H1 (cell line): ENCODE measurements around the gene CXXC5. TPM values are rescaled to one million over a fixed set of nuclear protein-coding genes. Genes with fewer than 3 reads are reported as not detected.

Source experiments
- CTCF ChIA-PET: fragments of 300-600 bp; sonication (Branson Sonifier 250); formaldehyde crosslinking; loops from one replicate; lab custom pipeline; 2021; ENCODE audit not compliant: partially characterized antibody; lab: Charles Lee
- POLR2A ChIA-PET: fragments of 300-600 bp; sonication (Branson Sonifier 250); formaldehyde crosslinking; loops from one replicate; lab custom pipeline; 2021; ENCODE audit warnings: inconsistent platforms; ENCODE audit not compliant: partially characterized antibody; lab: Charles Lee
- DNase-seq, 2 experiments: peaks; one replicate each; pipeline versions ENCODE4 v3.0.0 to v3.0.0-alpha.2; 2010 to 2022; ENCODE audit warnings: low spot score in 2 of 2, low read depth in 1 of 2, mixed read lengths in 1 of 2
- FAIRE-seq: peaks from 2 replicates; lab custom pipeline; 2011; peaks lifted over from hg19 to GRCh38; lab: Jason Lieb, UNC
- H2AFZ ChIP-seq: 2 replicates; pipeline ENCODE4 v1.8.1; 2012; ENCODE audit warnings: low read length, inconsistent platforms
- H2AK5ac ChIP-seq: 2 replicates; pipeline ENCODE4 v1.6.1; 2013; ENCODE audit warnings: low read depth, low read length
- H2BK120ac ChIP-seq: replicated peaks from 2 replicates; pipeline ENCODE3; 2013; ENCODE audit warnings: low read depth, low read length, inconsistent platforms
- H2BK12ac ChIP-seq: 2 replicates; pipeline ENCODE4 v1.6.1; 2013; ENCODE audit warnings: low read depth, low read length
- H2BK15ac ChIP-seq: 2 replicates; pipeline ENCODE4 v1.6.1; 2013; ENCODE audit warnings: low read length
- H2BK20ac ChIP-seq: 2 replicates; pipeline ENCODE4 v1.6.1; 2013; ENCODE audit warnings: low read length
- H2BK5ac ChIP-seq: 2 replicates; pipeline ENCODE4 v1.6.1; 2013; ENCODE audit warnings: low read depth, low read length
- H3K14ac ChIP-seq: 2 replicates; pipeline ENCODE4 v1.6.1; 2013; ENCODE audit warnings: inconsistent platforms; ENCODE audit not compliant: insufficient read length
- H3K18ac ChIP-seq: 2 replicates; pipeline ENCODE4 v1.6.1; 2013; ENCODE audit warnings: low read length; ENCODE audit errors: extremely low read depth
- H3K23ac ChIP-seq: 2 replicates; pipeline ENCODE4 v1.6.1; 2013; ENCODE audit warnings: inconsistent platforms; ENCODE audit not compliant: insufficient read length
- H3K23me2 ChIP-seq: 2 replicates; pipeline ENCODE4 v1.6.1; 2013; ENCODE audit warnings: low read depth, low read length
- H3K27ac ChIP-seq: 2 replicates; pipeline ENCODE4 v1.6.1; 2011; ENCODE audit warnings: low read depth, low read length, inconsistent platforms
- H3K27me3 ChIP-seq, 4 experiments: replicated peaks in 1 of 4; 1 replicate in 1 of 4; 2 replicates in 3 of 4; pipeline versions ENCODE4 v1.6.1 to v1.8.1; 2011 to 2013; ENCODE audit warnings: low read length in 3 of 4, mild to moderate bottlenecking in 3 of 4, inconsistent platforms in 2 of 4, mixed read lengths in 2 of 4, moderate library complexity in 1 of 4; ENCODE audit not compliant: control insufficient read depth in 3 of 4, insufficient read depth in 3 of 4; ENCODE audit errors: extremely low read depth in 1 of 4
- H3K36me3 ChIP-seq, 4 experiments: 2 replicates each; pipeline versions ENCODE4 v1.6.1 to v1.8.1; 2011 to 2013; ENCODE audit warnings: mild to moderate bottlenecking in 4 of 4, low read length in 3 of 4, moderate library complexity in 2 of 4, control low read depth in 1 of 4, inconsistent platforms in 1 of 4; ENCODE audit not compliant: insufficient read depth in 4 of 4, control insufficient read depth in 2 of 4
- H3K4ac ChIP-seq: replicated peaks from 2 replicates; pipeline ENCODE3; 2013; ENCODE audit warnings: low read length, low read depth, mixed read lengths, inconsistent platforms; ENCODE audit not compliant: insufficient read length
- H3K4me1 ChIP-seq, 4 experiments: replicated peaks in 1 of 4; 1 replicate in 1 of 4; 2 replicates in 3 of 4; pipeline versions ENCODE4 v1.6.1 to v1.8.1; 2011 to 2013; ENCODE audit warnings: low read length in 3 of 4, inconsistent platforms in 2 of 4, mixed read lengths in 1 of 4; ENCODE audit not compliant: insufficient read depth in 4 of 4, control insufficient read depth in 3 of 4
- H3K4me2 ChIP-seq, 2 experiments: 2 replicates each; pipeline versions ENCODE4 v1.6.1 to v1.8.1; 2011 to 2013; ENCODE audit warnings: low read depth in 2 of 2, low read length in 2 of 2, control low read depth in 1 of 2, inconsistent platforms in 1 of 2, mild to moderate bottlenecking in 1 of 2; ENCODE audit not compliant: insufficient read depth in 1 of 2
- H3K4me3 ChIP-seq, 4 experiments: fragments of 200-600, 300-600 bp in 1 of 4; sonication (generic), shearing (Covaris generic), sonication (Bioruptor Twin) in 1 of 4; 2 replicates each; pipeline versions ENCODE4 v1.5.1 to v1.8.1; 2011 to 2016; ENCODE audit warnings: low read length in 4 of 4, low read depth in 3 of 4, control low read depth in 2 of 4, inconsistent platforms in 2 of 4, mild to moderate bottlenecking in 2 of 4, mixed read lengths in 1 of 4, moderate library complexity in 1 of 4; ENCODE audit not compliant: insufficient read depth in 2 of 4; ENCODE audit errors: extremely low read depth in 1 of 4
- H3K56ac ChIP-seq: replicated peaks from 2 replicates; pipeline ENCODE3; 2013; ENCODE audit warnings: low read depth, mild to moderate bottlenecking, mixed read lengths, low read length, inconsistent platforms; ENCODE audit not compliant: insufficient read length
- H3K79me1 ChIP-seq: 2 replicates; pipeline ENCODE4 v1.6.1; 2013; ENCODE audit warnings: low read depth, low read length, control low read depth
- H3K79me2 ChIP-seq, 2 experiments: 2 replicates each; pipeline versions ENCODE4 v1.6.1 to v1.8.1; 2012 to 2013; ENCODE audit warnings: low read length in 2 of 2, mild to moderate bottlenecking in 2 of 2, inconsistent platforms in 1 of 2; ENCODE audit not compliant: insufficient read depth in 2 of 2, control insufficient read depth in 1 of 2
- H3K9ac ChIP-seq, 4 experiments: replicated peaks in 1 of 4; 1 replicate in 1 of 4; 2 replicates in 3 of 4; pipeline versions ENCODE4 v1.6.1 to v1.8.1; 2011 to 2013; ENCODE audit warnings: low read depth in 3 of 4, low read length in 3 of 4, control low read depth in 2 of 4, mild to moderate bottlenecking in 2 of 4, moderate library complexity in 2 of 4, inconsistent platforms in 1 of 4; ENCODE audit errors: extremely low read depth in 1 of 4
- H3K9me3 ChIP-seq, 2 experiments: 2 replicates each; pipeline versions ENCODE4 v1.6.1 to v1.8.1; 2012 to 2013; ENCODE audit warnings: mild to moderate bottlenecking in 2 of 2, moderate library complexity in 2 of 2, control low read depth in 1 of 2, inconsistent platforms in 1 of 2, low read depth in 1 of 2, low read length in 1 of 2, mixed read lengths in 1 of 2; ENCODE audit not compliant: insufficient read depth in 2 of 2
- H4K20me1 ChIP-seq, 2 experiments: replicated peaks in 1 of 2; 2 replicates each; pipeline versions ENCODE3 to v1.8.1; 2011 to 2013; ENCODE audit warnings: inconsistent platforms in 2 of 2, low read length in 2 of 2, mild to moderate bottlenecking in 1 of 2; ENCODE audit not compliant: insufficient read depth in 2 of 2, control insufficient read depth in 1 of 2
- H4K5ac ChIP-seq: 2 replicates; pipeline ENCODE4 v1.6.1; 2013; ENCODE audit warnings: low read length, low read depth, mixed read lengths, inconsistent platforms; ENCODE audit not compliant: insufficient read length
- H4K8ac ChIP-seq: 2 replicates; pipeline ENCODE4 v1.8.0; 2013; ENCODE audit warnings: mild to moderate bottlenecking, moderate library complexity, low read length, inconsistent platforms; ENCODE audit not compliant: insufficient read depth; ENCODE audit errors: extremely low read depth
- H4K91ac ChIP-seq: replicated peaks from 2 replicates; pipeline ENCODE3; 2013; ENCODE audit warnings: low read length, mixed read lengths, inconsistent platforms; ENCODE audit not compliant: insufficient read length
- POU5F1 ChIP-seq: IDR thresholded peaks from 2 replicates; pipeline ENCODE4 v1.6.1; 2011; ENCODE audit warnings: low read depth, mild to moderate bottlenecking, low read length, moderate library complexity
- WGBS, 2 experiments: shearing (Covaris generic) in 1 of 2; methylation state at CpG; one replicate each; pipeline versions ENCODE4 v1.1.6 to v1.1.7; 2013 to 2015; ENCODE audit warnings: low lambda C conversion rate in 2 of 2, mixed read lengths in 2 of 2, inconsistent platforms in 1 of 2, low coverage in 1 of 2, missing lambda C conversion rate in 1 of 2; ENCODE audit not compliant: insufficient replicate concordance in 2 of 2, insufficient coverage in 1 of 2, insufficient read length in 1 of 2; ENCODE audit errors: extremely low coverage in 1 of 2, missing lambda C conversion rate in 1 of 2; 5-methylcytosine and 5-hydroxymethylcytosine counted together
- polyA plus RNA-seq, 7 experiments: library from polyadenylated mRNA; depleted of rRNA in 3 of 7; stranded (reverse) in 5 of 7; unstranded in 2 of 7; fragments of >200 nt in 5 of 7; fragments of 200-250 nt in 2 of 7; gene quantifications; 1 replicate in 5 of 7; 2 replicates in 1 of 7; 4 replicates in 1 of 7; pipeline versions ENCODE4 v1.2.1 to v1.2.3, GENCODE V29; 2011 to 2013; ENCODE audit warnings: missing spikeins in 2 of 7, mixed read lengths in 2 of 7
- total RNA-seq: library from RNA; stranded (reverse); fragmentation: NEBNext Ultra II Directional; extraction: Animal tissue kit (Norgen Biotek cat#: 25700); gene quantifications from 2 replicates; pipeline ENCODE4 v1.2.1, GENCODE V29; 2021

The CXXC5 gene
- total and polyA plus RNA-seq, 2 of the 8 experiments (the other 6 are each of a cell fraction or from before 2014, with no cell fraction given) = 61.4 to 74.0 TPM

DNA sequence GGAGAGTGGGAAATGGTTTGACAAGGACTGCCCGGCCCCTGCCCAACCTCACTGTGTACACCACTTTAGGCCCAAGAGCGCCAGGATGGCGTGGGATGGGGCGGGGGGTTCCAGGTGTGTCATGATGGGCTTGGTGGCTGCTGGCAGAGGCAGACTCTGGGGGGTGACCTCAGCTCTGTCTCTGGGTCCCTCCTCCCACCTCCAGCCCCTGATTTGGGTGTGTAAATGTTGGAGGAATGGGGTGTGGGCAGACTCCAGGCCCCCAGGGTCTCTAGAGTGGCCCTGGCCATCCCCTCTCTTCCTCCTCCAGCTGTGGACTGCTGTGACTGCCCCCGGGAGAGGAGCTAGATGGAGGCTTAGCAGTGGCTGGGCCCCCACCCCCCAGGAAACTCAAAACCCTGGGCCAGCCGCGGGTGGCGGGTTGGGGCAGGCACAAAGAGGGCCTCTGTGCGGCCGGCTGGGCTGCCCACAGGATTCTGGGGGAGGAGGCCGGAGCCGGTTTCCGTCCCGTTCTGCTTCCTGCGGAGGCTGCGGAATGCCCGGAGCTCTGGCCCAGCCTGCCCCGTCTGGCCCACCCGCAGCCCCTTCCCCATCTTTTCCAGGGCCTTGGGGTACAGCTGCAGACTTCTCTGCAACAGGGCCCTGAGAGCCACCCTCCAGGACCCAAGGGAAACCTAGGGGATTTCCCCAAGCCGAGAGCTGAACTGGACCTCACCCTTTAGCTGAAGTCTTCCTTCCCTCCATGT lies 23.1 kb downstream of the CXXC5 start:
- Histone ChIP-seq H3K9me3 (no peaks in the 10 kb centered on the region), H2BK20ac (no peak overlapping the region), H2AFZ (no peak overlapping the region), H2BK15ac (0 out of 2 replicates have a peak overlapping the region, but pooled peaks have one; percentile 29), H4K5ac (no peak overlapping the region), H3K27ac (no peak overlapping the region; the same call in 1 of the 2 replicates), H4K91ac (no peak overlapping the region), H2BK120ac (no peak overlapping the region), H3K4me3 (no peak overlapping the region), H3K36me3 (no peaks in the 10 kb centered on the region), H3K4me1 (peaks cover 9 to 55% (median 43%) of the 10 kb centered on the region in 4 experiments), H3K56ac (no peak overlapping the region), H4K8ac (no peak overlapping the region; the same call in 1 of the 2 replicates), H3K4ac (no peak overlapping the region), H3K79me1 (peaks cover 34% of the 10 kb centered on the region), H3K27me3 (no peaks in the 10 kb centered on the region), H2BK12ac (no peak overlapping the region), H2AK5ac (no peak overlapping the region), H3K18ac (no peak overlapping the region; the same call in 1 of the 2 replicates), H2BK5ac (no peak overlapping the region), H3K14ac (no peak overlapping the region), H4K20me1 (peaks cover 48 to 68% of the 10 kb centered on the region in 2 experiments), H3K4me2 (no peak overlapping the region), H3K23me2 (no peaks in the 10 kb centered on the region; the same call in 1 of the 2 replicates), H3K23ac (no peak overlapping the region), H3K9ac (no peak overlapping the region), H3K79me2 (peaks cover 13 to 88% of the 10 kb centered on the region in 2 experiments)
- POLR2A ChIA-PET = interaction anchor here (0.8 to 2.2 kb wide), 10 partner anchors 10 to 40 kb away, joined by 3 to 7 read pairs (median 4); partner anchors contain the start of gene CXXC5
- FAIRE-seq = no peak
- no peak for DNase-seq
- no peak for TF ChIP-seq POU5F1
- WGBS, 2 experiments = 72% methylated on average over 10 of the region's 20 CpGs; no CpG with 5 or more reads in 1 of the 2 experiments
- CTCF ChIA-PET = interaction anchor here (0.7 to 17.2 kb wide), 22 partner anchors 11 to 249 kb away, joined by 3 to 171 read pairs (median 7); no protein-coding TSS in a partner anchor
